NCI-H2171 treated with DMSO at 0.1 percent for 48 hours (cell line): ENCODE data around the gene ZNF66.
"Not testable (repeated sequence)": the region's sequence is repeated elsewhere in the genome, so short reads cannot be mapped to it uniquely, and the experiment has no call there.

ENCODE experiments used
- DNase-seq: peaks from one replicate; lab custom pipeline; 2025; lab: John Stamatoyannopoulos, UW

The ZNF66 gene

GRCh38 chr19:20776083-20777076 lies at the start of gene ZNF66:
TSS of gene ZNF66 (plus strand) at chr19:20776304. CDS start at chr19:20776448, 144 bp downstream.
- DNase-seq: peak; percentile 91

DNA sequence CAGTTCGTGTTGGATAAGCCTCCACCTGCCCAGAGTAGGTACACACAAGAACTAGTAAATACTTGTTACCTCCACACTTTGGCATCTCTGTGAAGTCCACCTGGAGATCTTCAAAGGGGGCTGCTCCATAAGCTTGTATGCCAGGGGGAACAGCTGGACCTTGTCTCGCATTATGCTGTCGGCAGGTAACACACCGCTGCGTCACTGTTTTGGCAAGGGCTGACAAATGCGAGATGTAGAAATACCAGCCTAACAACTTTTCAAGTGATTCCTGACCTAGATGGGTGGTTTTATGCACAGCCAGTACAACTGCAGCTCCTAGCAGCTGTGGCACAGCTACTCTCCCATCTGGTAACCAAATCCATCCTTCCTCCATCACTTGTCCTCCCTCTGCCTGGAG lies 25.9 kb upstream of the ZNF66 start:
- DNase-seq: not testable (repeated sequence)

DNA sequence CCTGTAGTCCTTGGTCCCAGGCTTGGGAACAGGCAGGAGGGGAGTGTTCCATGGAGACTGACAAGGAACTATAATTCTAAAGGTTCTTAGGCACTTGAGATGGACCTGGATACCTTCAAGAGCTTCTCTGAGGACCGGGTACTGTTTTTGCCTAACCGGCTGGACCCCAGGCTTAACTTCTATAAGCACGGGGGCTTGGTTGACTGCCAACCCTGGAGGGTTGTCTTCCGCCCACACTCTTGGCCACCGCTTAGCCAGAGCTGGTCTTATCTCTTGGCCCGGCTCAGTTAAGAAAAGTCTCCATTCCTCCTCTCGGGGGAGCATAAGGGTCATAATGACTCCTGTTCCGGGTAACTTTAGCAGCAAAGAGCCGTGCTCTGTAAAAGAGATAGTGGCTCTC lies 23.8 kb upstream of the ZNF66 start:
- DNase-seq: not testable (repeated sequence)

- not testable (repeated sequence) for DNase-seq
These were observed 6.8 kb upstream of the ZNF66 start for GRCh38 chr19:20769225-20769736.

GRCh38 chr19:20787786-20788185 lies 11.7 kb downstream of the ZNF66 start:
- DNase-seq: no peak

DNA sequence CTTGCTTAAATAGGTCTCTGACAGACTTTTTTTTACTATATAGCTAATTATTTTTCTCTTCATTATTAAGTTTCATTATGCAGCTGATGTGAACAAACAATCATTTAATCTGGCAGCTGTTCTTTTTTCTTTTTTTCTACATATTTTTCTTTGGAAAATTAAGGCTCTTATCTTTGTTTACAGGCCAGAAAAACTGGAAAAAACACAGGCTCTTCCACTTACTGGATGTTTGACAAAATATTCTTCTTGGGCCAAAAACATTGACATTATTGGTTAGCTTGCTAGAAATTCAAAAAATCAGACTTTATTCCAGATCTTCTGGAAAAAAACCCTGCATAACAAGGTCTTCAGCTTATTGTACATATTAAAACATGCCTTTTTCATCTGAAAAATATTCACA lies 15.7 kb downstream of the ZNF66 start:
- no peak for DNase-seq

DNA sequence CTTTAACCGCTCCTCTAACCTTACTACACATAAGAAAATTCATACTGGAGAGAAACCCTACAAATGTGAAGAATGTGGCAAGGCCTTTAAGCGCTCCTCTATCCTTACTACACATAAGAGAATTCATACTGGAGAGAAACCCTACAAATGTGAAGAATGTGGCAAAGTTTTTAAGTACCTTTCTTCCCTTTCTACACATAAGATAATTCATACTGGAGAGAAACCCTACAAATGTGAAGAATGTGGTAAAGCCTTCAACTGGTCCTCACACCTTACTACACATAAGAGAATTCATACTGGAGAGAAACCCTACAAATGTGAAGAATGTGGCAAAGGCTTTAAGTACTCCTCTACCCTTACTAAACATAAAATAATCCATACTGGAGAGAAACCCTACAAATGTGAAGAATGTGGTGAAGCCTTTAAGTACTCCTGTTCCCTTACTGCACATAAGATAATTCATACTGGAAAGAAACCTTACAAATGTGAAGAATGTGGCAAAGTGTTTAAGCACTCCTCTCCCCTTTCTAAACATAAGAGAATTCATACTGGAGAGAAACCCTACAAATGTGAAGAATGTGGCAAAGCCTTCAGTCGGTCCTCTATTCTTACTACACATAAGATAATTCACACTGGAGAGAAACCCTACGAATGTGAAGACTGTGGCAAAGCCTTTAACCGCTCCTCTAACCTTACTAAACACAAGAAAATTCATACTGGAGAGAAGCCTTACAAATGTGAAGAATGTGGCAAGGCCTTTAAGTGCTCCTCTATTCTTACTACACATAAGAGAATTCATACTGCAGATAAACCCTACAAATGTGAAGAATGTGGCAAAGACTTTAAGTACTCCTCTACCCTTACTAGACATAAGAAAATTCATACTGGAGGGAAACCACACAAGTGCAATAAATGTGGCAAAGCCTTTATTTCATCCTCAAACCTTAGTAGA lies 30.5 kb downstream of the ZNF66 start:
- DNase-seq: not testable (repeated sequence)

DNA sequence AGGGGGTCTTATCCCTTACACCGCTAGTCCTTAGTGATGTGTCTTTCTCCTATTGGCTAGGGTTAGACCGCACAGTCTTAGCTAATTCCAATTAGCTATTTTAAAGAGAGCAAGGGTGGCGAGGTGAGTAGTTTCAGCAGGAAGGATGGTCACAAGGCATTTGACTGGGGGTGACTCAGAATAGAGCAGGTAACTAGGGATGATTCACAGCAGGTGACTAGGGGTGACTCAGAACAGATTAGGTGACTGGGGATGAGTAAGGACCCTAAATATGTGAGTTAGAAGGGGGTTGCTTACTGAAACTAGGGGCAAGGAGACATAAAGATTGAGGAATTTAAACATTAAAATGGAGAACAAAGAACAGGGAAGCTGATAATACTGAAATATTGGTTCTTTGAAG lies 64.3 kb downstream of the ZNF66 start:
- DNase-seq: no peak
